GM19395 (cell line): ENCODE data around the gene GALNT10.
A peak's percentile ranks its signal among the peaks of the same experiment; 100 is the strongest.

Experiments
- ATAC-seq: cut with Tn5 transposase; IDR thresholded peaks from one replicate; pipeline ENCODE4 v1.9.1; 2021; ENCODE audit warnings: mild to moderate bottlenecking, moderate library complexity; ENCODE audit not compliant: unreplicated experiment

Gene GALNT10

DNA sequence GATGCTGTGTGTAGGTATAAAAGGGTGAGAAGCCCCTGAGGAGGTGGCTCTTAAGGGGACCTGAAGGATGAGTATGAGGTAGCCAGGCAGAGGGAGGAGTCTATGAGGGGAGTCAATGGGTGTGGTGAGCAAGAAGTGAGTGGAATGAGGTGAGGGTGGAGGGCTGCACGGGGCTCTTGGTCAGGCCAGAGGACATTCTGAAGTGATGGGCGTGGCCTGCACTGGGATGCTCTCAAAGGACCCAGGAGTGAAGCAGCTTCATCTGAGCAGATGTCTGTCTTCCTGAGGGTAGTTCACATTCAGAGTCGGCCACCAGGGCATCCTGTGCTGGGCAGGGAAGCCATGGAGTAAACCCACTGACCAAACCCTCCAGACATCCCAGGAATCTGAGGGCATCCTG is 210.1 kb downstream of the GALNT10 start:
- ATAC-seq, result no peak

DNA sequence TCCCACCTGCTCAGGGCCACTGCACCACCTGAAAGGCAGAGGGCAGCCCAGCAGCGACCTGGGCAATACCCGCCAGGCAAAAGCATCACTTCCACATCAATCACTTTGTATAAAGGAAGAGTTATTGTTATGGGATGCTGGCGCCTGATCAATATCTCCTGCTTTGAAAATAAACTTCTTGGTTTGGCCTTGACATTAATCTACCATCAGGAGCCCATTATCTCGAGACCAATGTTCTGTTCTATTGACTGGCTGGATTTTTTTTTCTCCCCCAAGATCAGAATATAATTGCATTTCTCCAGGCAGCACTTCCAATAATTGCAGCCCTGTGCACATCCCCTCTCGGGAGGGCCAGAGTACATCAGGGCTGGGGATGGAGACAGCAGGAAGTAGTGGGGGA is 210.8 kb downstream of the GALNT10 start:
- no peak for ATAC-seq

DNA sequence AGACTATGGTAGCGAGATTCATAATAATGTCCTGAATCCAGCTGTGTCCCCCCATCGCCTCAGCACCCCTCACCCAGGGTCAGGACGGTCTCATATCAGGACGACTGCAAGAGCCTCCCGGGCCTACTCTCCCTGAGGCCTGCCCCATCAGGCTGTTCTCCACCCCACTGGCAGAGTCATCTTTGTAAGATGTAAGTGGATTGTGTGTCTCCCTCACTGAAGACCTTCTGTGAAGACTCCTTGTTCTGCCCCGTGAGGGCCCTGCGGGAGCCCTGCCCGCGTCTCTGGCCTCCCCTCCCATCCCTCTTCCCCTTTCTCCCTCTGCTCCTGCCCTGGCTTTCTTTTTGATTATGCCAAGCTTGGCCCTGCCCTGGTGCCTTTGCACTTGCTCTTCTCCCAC is 211.4 kb downstream of the GALNT10 start:
- ATAC-seq, result no peak

DNA sequence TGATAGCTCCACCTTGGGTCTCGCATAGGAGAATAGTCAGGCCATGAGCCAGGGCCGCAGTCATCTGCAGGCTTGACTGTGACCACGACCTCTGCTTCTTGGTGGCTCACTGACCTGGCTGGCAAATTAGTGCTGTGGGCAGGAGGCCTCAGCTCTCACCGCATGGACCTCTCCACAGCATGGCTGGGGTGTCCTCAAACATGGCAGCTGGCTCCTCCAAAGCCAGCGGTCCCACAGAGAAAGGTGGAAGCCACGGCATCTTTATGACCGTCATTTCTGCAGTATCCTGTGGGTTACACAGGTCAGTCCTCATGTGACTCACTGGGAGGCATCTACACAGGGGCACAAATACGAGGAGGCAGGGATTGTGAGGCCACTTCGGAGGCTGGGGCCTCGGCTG is 212.1 kb downstream of the GALNT10 start:
- no peak for ATAC-seq

DNA sequence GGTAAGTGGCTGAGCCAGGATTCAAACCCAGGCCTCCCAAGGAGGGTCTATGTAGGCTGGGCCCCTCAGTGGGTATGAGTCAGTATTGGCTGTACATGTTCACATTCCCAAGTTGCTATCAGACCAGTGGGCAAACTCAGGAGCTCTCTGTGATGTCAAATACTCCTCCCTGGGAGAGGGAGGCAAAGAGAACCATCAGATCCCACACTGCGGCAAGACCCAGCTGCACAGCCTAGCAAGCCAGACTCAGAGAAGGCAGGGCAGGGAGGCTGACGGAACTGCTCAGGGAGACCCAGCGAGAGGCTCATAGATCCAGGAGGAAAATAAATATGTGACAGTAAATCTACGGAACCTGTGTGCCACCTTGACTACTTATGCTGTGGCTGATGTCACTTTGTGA is 212.7 kb downstream of the GALNT10 start:
- ATAC-seq, result no peak

DNA sequence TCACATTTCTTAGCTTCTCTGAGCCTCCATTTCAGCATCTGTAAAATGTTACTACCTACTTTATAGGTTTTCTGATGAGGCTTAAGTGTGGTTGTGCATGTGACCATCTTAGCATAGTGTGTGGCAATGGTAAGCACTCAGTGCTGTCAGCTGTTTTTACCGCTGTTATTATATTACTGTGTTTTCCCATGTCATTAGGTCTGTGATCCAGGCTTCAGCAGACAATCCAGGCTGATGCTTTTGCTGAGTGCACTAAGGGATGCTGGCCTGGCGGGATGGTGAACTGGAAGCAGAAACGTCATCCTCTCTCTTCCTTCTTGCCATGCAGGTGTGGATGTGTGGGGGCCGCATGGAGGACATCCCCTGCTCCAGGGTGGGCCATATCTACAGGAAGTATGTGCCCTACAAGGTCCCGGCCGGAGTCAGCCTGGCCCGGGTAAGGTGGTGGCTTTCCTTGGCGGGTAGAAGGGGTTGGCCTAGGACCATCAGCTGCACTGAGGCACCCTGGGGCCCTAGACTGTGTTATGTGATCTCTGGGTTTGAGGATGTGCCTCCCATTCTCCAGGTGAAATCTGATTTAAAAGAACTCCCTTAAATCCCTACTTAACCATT is 213.3 kb downstream of the GALNT10 start:
- no peak for ATAC-seq

DNA sequence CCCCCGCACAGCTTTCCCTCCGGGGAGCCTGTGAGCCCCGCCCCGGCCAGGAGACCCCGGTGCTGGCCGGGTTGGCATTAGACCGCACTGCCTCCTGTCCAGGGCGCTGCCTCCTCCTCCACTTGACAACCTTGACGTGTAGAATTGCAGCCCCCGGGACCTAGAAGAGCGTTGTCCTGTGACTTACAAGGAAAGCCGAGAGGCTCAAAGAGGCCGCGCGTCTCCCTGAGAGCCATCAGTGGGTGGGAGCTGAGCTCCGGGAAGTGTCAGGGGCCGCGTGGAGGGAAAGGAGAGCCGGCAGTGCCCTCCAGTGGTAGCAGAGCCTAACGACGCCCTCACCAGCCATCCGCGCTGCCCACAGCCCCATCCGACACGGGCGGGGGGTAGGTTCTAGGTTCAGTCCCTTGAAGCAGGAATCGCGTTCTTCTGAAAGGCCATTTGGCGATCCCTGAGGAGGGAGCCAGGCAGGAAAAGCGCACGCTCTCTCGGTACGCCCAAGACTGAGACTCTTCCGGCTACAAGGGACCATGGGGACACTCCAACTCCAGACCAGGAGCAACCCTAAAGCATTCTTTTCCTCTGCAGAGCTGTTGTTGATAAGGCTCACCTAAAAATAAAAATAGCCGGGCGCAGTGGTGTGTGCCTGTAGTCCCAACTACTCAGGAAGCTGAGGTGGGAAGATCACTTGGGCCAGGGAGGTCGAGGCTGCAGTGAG is 214.7 kb downstream of the GALNT10 start:
- peak; percentile 99 for ATAC-seq

DNA sequence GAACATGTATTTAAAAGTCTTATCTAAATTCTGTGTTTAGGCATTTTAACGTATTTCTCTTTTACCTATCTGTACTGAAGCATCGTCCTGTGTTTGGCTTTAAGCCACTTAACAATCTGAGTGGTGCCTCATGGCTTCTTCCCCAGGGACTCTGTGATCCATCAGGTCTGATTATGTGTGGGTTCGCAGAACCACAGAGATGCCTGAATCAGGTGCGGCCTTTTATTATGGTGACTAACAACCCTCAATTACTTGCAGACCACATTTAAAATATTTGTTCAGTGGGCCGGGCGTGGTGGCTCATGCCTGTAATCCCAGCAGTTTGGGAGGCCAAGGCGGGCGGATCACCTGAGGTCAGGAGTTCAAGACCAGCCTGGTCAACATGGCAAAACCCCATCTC is 215.7 kb downstream of the GALNT10 start:
- no peak for ATAC-seq

DNA sequence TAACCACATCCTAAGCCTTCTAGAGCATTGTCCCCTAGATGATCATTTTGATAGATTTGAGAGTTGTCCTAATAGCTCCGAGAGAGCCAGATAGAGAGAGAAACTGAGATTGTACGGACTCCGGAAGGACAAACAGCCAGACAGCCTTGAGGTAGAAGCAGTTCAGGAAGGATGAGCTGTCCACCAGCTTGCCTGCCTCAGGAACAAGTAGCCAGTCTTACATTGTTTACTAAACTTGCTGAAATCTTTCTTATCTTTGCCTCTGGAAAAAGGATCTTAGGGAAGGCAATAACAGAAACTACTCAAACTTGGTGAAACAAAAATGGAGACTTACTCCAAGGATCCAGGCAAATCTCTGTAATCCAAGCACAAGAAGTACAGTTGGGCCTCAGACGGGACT is 216.3 kb downstream of the GALNT10 start:
- ATAC-seq, result no peak

DNA sequence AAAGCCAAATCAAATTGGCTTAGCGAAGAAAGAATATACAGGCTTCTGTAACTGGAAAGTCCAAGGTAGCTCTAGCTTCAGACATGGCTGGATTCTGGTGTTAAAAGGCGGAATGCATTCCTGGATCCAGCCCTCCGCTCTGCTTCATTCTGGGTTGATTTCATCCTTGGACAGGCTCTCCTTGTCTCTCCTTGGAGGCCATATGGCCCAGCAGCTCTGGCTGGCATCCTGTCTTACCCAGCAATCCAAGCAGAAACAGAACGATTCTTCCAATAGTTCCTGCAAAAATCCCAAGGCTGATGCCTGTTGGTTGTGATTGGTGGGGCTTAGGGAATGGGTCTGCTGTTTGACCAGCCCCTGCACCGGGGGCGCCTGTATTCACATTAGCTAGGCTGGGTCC is 218.3 kb downstream of the GALNT10 start:
- ATAC-seq, result no peak

DNA sequence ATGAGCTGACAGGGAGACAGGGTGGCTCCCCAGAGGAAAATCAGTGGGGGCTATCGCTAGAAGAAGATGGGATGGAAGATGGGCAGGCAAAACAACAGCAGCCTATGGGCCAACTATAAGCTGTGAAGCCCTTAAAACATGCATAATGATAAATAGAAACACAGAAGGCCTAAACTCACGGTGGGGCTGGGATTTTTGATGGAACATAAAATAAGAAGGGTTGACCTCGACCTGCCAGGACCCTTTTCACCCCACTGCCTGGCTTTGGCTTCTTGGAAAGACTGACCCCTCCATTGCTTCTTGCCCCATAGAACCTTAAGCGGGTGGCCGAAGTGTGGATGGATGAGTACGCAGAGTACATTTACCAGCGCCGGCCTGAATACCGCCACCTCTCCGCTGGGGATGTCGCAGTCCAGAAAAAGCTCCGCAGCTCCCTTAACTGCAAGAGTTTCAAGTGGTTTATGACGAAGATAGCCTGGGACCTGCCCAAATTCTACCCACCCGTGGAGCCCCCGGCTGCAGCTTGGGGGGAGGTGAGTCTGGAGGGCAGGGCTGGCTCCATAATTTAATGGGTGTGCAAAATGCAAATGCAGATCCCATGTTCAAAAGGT is 218.8 kb downstream of the GALNT10 start:
- ATAC-seq, result no peak

DNA sequence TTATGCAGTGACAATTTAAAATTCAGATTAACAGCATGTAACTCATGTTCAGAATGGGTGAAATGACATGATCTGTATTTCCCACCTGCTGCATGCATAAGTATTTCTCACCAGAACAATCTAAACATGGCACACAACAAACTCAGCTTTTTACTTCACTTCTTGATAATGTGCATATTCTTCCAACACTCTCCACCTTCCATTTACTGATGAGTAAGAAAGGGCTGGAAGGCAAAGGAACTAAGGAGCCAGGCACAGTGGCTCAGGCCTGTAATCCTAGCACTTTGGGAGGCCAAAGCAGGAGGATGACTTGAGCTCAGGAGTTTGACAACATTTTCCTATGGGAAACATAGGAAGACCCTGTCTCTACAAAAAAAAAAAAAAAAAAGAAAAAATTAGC is 219.5 kb downstream of the GALNT10 start:
- ATAC-seq, result no peak

DNA sequence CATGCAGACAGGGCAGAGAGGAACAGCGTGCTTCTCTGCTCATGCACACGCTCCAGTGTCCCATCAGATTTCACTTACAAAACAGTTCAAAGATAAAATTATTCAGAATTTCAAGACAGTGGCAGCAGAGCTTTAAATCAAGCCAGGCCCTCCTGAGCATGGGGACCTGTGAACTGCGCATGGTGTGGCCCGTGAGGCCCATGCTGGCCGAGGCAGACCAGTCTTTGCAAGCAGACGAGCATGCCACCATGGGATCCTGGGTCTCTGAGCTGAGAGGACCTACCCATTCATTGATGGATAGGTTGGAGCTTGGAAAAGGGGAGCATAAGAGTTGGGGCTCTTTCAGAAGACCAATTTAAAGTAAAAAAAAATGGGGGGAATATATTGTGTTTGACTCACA is 220.3 kb downstream of the GALNT10 start:
- ATAC-seq, result no peak

DNA sequence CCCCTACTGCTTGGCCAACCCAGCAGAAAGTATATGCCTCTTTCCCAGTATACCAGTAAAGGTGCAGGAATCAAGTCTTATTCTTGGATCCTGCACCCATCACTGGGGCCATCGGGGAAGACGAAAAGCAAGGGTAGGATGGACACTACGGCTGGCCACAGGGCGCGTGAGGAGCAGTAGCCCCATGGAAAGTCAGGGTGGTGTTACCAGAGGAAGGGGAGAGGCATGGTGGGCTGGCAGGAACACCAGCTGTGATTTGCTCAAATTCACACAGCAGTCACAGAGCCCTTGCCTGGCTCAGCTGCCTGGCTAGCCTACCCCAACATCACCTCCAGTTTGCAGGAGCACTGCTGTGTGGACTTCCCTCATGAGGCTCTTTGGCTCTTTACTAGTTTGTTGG is 220.8 kb downstream of the GALNT10 start:
- ATAC-seq, result no peak

DNA sequence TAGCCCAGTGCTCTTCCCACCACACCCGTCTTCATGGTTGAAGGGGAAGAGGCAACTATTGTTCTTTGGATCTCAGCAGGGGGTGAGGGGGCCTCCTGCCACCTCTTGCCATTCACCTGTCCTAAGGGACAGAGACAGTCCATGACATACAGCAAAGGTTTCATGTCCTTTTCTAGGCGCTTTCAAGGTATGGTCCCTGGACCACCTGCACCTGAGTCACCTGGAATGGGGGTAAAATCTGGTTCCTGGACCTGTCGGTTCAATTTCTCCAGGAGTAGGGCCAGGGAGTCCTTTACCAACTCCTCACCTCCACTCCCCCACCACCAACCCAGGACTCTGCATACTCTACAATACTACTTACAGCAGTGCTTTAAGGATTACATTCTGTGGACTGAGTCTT is 221.8 kb downstream of the GALNT10 start:
- no peak for ATAC-seq

DNA sequence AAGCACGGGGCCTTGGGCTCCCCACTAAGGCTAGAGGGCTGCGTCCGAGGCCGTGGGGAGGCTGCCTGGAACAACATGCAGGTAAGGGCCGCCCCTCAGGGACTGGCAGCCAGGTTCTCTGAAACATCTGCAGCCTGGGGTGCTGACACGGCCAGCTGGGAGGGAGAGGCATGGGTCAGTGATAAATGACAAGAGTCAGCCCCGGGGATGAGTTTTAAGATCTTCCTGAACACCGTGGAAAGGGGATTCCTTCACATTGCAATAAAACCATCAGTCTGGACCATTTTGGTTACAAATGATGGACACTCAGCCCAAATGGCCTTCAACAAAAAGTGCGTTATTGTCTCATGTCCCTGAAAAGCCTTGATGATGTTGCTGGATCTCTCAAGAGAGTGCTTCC is 222.4 kb downstream of the GALNT10 start:
- no peak for ATAC-seq

DNA sequence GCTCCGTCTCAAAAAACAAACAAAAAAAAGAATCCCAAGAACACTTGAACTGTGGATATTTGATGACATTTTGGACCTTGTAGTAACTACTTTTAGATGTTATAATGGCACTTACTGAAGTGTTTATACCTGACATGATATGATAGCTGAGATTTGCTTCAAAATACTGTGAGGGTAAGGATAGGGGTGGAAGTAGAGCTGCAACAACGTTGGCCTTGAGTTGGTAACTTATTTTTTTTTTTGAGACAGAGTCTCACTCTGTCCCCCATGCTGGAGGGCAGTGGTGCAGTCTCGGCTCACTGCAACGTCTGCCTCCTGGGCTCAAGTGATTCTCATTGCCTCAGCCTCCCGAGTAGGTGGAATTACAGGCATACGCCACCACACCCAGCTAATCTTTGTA is 224.6 kb downstream of the GALNT10 start:
- no peak for ATAC-seq

DNA sequence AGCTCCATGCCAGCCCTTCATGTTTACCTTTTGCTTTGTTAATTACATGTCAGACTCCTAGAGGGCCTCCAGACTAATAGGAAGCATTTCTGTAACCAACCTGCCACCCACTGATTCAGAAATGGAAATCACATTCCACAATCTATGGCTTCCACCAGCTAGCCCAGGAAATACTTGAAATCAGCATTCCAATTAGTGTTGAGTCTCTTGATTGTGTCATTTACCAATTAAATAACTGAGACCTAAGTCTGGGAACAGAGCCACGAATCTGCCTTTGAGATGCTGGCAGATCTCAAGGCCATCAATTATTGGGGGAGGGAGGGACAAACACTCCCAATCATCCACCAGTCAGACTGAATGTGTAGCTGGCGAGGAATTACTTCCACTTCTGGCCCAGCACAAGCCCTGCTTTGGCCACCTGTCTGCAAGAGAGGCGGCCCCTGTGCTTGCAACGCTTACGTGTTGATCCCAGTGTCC is 227.8 kb downstream of the GALNT10 start:
- no peak for ATAC-seq

DNA sequence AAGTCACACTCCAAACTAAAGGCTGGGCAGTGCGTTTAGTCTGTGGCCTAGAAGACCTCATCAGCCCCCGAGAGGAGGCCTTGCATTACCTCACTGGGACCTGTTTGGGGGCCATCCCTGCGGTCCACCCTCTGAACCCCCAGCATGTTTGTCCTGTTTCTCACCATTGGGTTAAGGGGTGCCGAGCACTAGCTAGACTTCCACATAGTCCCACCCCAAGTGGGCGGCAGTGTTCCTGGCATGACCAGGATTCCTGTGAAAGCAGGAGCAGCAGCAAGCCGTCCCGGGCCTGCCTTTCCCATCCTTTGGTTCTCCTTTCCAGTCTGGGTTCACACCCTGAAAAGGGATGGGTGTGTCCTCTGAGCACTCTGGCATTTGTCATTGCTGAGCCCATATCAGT is 228.7 kb downstream of the GALNT10 start:
- ATAC-seq, result no peak

DNA sequence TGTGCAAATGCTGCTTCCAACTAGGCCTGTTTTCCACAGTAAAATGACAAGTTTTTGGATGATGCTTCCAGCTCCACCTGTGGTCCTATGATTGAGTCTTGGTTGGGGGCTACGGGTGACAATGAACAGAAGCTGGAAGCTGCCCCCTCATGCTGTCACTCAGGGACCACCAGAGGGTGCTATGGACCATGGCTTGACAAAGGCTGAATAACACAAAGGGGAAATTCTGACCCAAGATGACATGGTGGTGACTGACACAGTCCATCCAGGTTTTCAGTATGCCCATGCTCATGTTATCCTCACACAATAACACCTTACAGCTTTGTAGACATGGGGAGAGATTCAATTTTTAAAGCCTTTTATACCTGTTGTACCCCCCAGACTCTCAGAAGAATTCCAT is 231.3 kb downstream of the GALNT10 start:
- peak; percentile 48 for ATAC-seq

DNA sequence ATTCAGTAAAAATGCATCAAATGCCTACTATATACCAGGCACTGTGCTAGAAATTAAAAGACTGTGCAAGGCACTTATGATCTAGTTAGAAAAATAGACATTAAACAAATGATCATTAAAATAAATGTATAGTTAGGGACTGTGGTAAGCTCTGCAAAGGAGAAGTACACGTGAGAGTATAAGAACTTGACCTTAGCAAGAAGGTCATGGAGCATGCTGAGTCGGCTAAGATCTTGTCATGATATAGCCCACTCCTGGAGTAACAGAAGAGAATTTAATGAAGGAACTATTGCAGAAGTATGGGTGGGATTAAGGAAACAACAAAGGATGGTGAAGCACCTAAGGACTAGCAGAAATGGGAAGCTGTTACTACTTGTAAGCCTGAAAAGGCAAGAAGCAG is 231.8 kb downstream of the GALNT10 start:
- ATAC-seq, result no peak

DNA sequence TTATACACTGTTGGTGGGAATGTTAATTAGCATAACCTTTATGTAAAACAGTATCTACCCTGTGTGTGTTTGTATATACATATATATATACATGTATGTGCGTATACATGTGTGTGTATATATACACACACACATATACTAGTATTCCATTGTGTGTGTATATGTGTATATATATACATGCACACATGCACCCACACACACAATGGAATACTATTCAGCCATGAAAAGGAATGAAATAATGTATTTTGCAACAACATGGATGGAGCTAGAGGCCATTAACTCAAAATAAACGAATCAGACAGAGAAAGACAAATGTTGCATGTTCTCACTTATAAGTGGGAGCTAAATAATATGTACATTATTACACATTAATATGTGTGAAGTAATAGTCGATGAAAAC is 237.7 kb downstream of the GALNT10 start:
- no peak for ATAC-seq
